Breast epithelium (tissue), 4 donors: ENCODE data around the gene CCNL2. TPM values are rescaled to one million over a fixed set of nuclear protein-coding genes. Genes with fewer than 3 reads are reported as not detected.

Experiments used
- DNase-seq, 2 donors: peaks; one replicate each; pipeline ENCODE4 v3.0.0-alpha.2; 2019; ENCODE audit warnings: low spot score in 2 of 2
- H3K27ac ChIP-seq, 2 donors: fragments of 200-600 bp; sonication (generic) in 1 of 2; one replicate each; pipeline ENCODE4 v1.5.1; 2016 to 2019; ENCODE audit warnings: mild to moderate bottlenecking in 1 of 2
- H3K27me3 ChIP-seq, 2 donors: fragments of 200-600 bp; sonication (generic) in 1 of 2; one replicate each; pipeline versions ENCODE4 v1.5.1 to v1.6.0; 2017 to 2019; ENCODE audit warnings: control low read depth in 1 of 2, mild to moderate bottlenecking in 1 of 2
- H3K36me3 ChIP-seq: fragments of 200-600 bp; one replicate; pipeline ENCODE4 v1.5.1; 2019
- H3K4me1 ChIP-seq, 2 donors: fragments of 200-600 bp; sonication (generic); one replicate each; pipeline ENCODE4 v1.5.1; 2016 to 2019; ENCODE audit warnings: control low read depth in 1 of 2
- H3K4me3 ChIP-seq, 3 donors: fragments of 200-600 bp; sonication (generic); 1 replicate in 2 of 3; 2 replicates in 1 of 3; pipeline ENCODE4 v1.5.1; 2016 to 2019; ENCODE audit warnings: mild to moderate bottlenecking in 3 of 3, moderate library complexity in 2 of 3
- H3K9me3 ChIP-seq, 2 donors: fragments of 200-600 bp; sonication (generic) in 1 of 2; one replicate each; pipeline ENCODE4 v1.5.1; 2016 to 2019; ENCODE audit warnings: control low read depth in 1 of 2
- CTCF ChIP-seq, 3 donors: fragments of 450-650 bp; IDR thresholded peaks; one replicate each; pipeline ENCODE4 v1.5.1; 2016 to 2017; ENCODE audit warnings: antibody characterized with exemption in 3 of 3, mild to moderate bottlenecking in 3 of 3, moderate library complexity in 3 of 3
- POLR2A ChIP-seq: fragments of 450-650 bp; IDR thresholded peaks from one replicate; pipeline ENCODE4 v1.6.1; 2016; ENCODE audit warnings: antibody characterized with exemption, mild to moderate bottlenecking, moderate library complexity
- POLR2AphosphoS5 ChIP-seq, 3 donors: sonication (generic); formaldehyde crosslinking; IDR thresholded peaks; one replicate each; pipeline ENCODE4 v1.6.1; 2017; ENCODE audit warnings: antibody characterized with exemption in 3 of 3
- intact Hi-C: fragments of 100-400 bp; cut with DNase I; formaldehyde crosslinking; loops from one replicate; pipeline ENCODE4 v1.15.1; 2023; ENCODE audit warnings: low total_unique reads
- total RNA-seq, 3 donors: library from RNA; depleted of rRNA; stranded (reverse); fragments of >200 nt; gene quantifications; one replicate each; pipeline ENCODE4 v1.1.0, GENCODE V29; 2016

Gene CCNL2
- total RNA-seq, 3 donors from 2014 or later: 170 to 325 (median 285) TPM

GRCh38 chr1:1428174-1428573 is 29.0 kb upstream of the CCNL2 start:
- H3K9me3 ChIP-seq: no peaks in the 10 kb centered on the region
- H3K4me3 ChIP-seq: no peak overlapping the region
- TF ChIP-seq POLR2AphosphoS5 (IDR thresholded peaks at IDR 0.05) (no peak), CTCF (IDR thresholded peaks at IDR 0.05) (no peak), POLR2A (no peak)
- intact Hi-C loops: no loop called here
- H3K4me1 ChIP-seq: peaks cover 24 to 40% of the 10 kb centered on the region in 2 donors
- no peaks in the 10 kb centered on the region for H3K27me3 ChIP-seq
- DNase-seq: no peak
- no peaks in the 10 kb centered on the region for H3K36me3 ChIP-seq
- H3K27ac ChIP-seq: peak overlapping the region; percentile 75 to 80

GRCh38 chr1:1427820-1428148 is 28.6 kb upstream of the CCNL2 start:
- H3K27ac ChIP-seq: peak overlapping the region; percentile 75 to 80
- peaks cover 24 to 36% of the 10 kb centered on the region in 2 donors for H3K4me1 ChIP-seq
- H3K9me3 ChIP-seq: no peaks in the 10 kb centered on the region
- TF ChIP-seq POLR2AphosphoS5 (IDR thresholded peaks at IDR 0.05): no peak
- no peak for TF ChIP-seq CTCF (IDR thresholded peaks at IDR 0.05)
- TF ChIP-seq POLR2A: no peak
- no peak for DNase-seq
- H3K27me3 ChIP-seq: no peaks in the 10 kb centered on the region
- H3K36me3 ChIP-seq: no peaks in the 10 kb centered on the region
- intact Hi-C loops: no loop called here
- peak overlapping the region; percentile 19 to 86 (median 58) for H3K4me3 ChIP-seq

- intact Hi-C loops: no loop called here
- peak in 1 of 2 donors; percentile 53 for DNase-seq
- no peak for TF ChIP-seq POLR2A
- TF ChIP-seq POLR2AphosphoS5 (IDR thresholded peaks at IDR 0.05): no peak
- TF ChIP-seq CTCF (IDR thresholded peaks at IDR 0.05): no peak
- Histone ChIP-seq H3K27me3 (no peaks in the 10 kb centered on the region), H3K4me3 (peak overlapping the region; percentile 19 to 86 (median 58)), H3K27ac (peak overlapping the region; percentile 73 to 78), H3K36me3 (no peaks in the 10 kb centered on the region), H3K4me1 (peaks cover 22 to 31% of the 10 kb centered on the region in 2 donors), H3K9me3 (no peaks in the 10 kb centered on the region)
Observed at GRCh38 chr1:1427106-1427819, 28.1 kb upstream of the CCNL2 start.

GRCh38 chr1:1426496-1427105 is 27.5 kb upstream of the CCNL2 start:
- no peaks in the 10 kb centered on the region for H3K9me3 ChIP-seq
- peaks cover 16 to 25% of the 10 kb centered on the region in 2 donors for H3K4me1 ChIP-seq
- no peaks in the 10 kb centered on the region for H3K27me3 ChIP-seq
- TF ChIP-seq CTCF (IDR thresholded peaks at IDR 0.05) (no peak), POLR2A (no peak), POLR2AphosphoS5 (IDR thresholded peaks at IDR 0.05) (no peak)
- H3K27ac ChIP-seq: peak overlapping the region; percentile 46 to 59
- DNase-seq: no peak
- no peaks in the 10 kb centered on the region for H3K36me3 ChIP-seq
- intact Hi-C loops: no loop called here
- H3K4me3 ChIP-seq: peak overlapping the region in 2 of 3 donors; percentile 2 to 35

GRCh38 chr1:1425753-1426495 is 26.8 kb upstream of the CCNL2 start:
- H3K27me3 ChIP-seq: no peaks in the 10 kb centered on the region
- no peaks in the 10 kb centered on the region for H3K36me3 ChIP-seq
- H3K9me3 ChIP-seq: no peaks in the 10 kb centered on the region
- TF ChIP-seq CTCF (IDR thresholded peaks at IDR 0.05) (no peak), POLR2AphosphoS5 (IDR thresholded peaks at IDR 0.05) (no peak), POLR2A (no peak)
- H3K4me1 ChIP-seq: peaks cover 9 to 20% of the 10 kb centered on the region in 2 donors
- peak overlapping the region in 1 of 3 donors; percentile 2 for H3K4me3 ChIP-seq
- peak overlapping the region; percentile 46 to 59 for H3K27ac ChIP-seq
- DNase-seq: no peak
- intact Hi-C loops: no loop called here
